HepG2 (cell line): ENCODE measurements around the gene XKR7. TPM values are rescaled to one million over a fixed set of nuclear protein-coding genes. Genes with fewer than 3 reads are reported as not detected.

Experiments used
- ATAC-seq: fragments of 200-7000 bp; cut with Tn5 transposase; 3 replicates; pipeline ENCODE4 v1.9.1; 2020; ENCODE audit warnings: mild to moderate bottlenecking, moderate library complexity
- BruUV-seq: library from RNA; stranded (reverse); fragments of 400-500 nt; replicated peaks from 2 replicates; lab custom pipeline; 2021; lab: Mats Ljungman, UMichigan
- CTCF ChIA-PET: fragments of 300-600 bp; formaldehyde crosslinking; extraction: SDS; loops from one replicate; lab custom pipeline; 2021; ENCODE audit warnings: low total read pairs, inconsistent platforms, low intra/inter-chr PET ratio; lab: Yijun Ruan, JAX
- POLR2A ChIA-PET: fragments of 350-600 bp; sonication (Branson Sonifier 250); formaldehyde crosslinking; loops from one replicate; lab custom pipeline; 2020; ENCODE audit warnings: antibody characterized with exemption, inconsistent platforms; lab: Yijun Ruan, JAX
- DNase-seq: peaks from one replicate; pipeline ENCODE4 v3.0.0-alpha.2; 2015; ENCODE audit warnings: low spot score
- FAIRE-seq: peaks from 3 replicates; lab custom pipeline; 2011; peaks lifted over from hg19 to GRCh38; lab: Jason Lieb, UNC
- H2AFZ ChIP-seq: one replicate; pipeline ENCODE4 v1.6.1; 2011; ENCODE audit warnings: low read length, inconsistent platforms
- H3K27ac ChIP-seq: fragments of 300-600 bp; 3 replicates; pipeline ENCODE4 v1.8.0; 2011; ENCODE audit warnings: mixed run types, mild to moderate bottlenecking, mixed read lengths, low read length, inconsistent platforms; ENCODE audit not compliant: insufficient read depth; ENCODE audit errors: extremely low read length
- H3K27me3 ChIP-seq, 2 experiments: fragments of 200-600 bp in 1 of 2; 2 replicates in 1 of 2; 3 replicates in 1 of 2; pipeline versions ENCODE4 v1.6.0 to v1.8.0; 2011; ENCODE audit warnings: low read length in 2 of 2, mild to moderate bottlenecking in 2 of 2, moderate library complexity in 2 of 2, inconsistent platforms in 1 of 2; ENCODE audit not compliant: insufficient read depth in 2 of 2, control insufficient read depth in 1 of 2
- H3K36me3 ChIP-seq, 2 experiments: fragments of 200-600 bp in 1 of 2; replicated peaks in 1 of 2; 2 replicates in 1 of 2; 3 replicates in 1 of 2; pipeline versions ENCODE4 v1.5.1 to v1.8.0; 2011; ENCODE audit warnings: low read length in 2 of 2, inconsistent platforms in 1 of 2; ENCODE audit not compliant: insufficient read depth in 2 of 2, control insufficient read depth in 1 of 2
- H3K4me1 ChIP-seq: 2 replicates; pipeline ENCODE4 v1.5.1; 2012; ENCODE audit warnings: low read length, inconsistent platforms; ENCODE audit not compliant: insufficient read depth
- H3K4me2 ChIP-seq: 2 replicates; pipeline ENCODE4 v1.6.0; 2011; ENCODE audit warnings: low read depth, low read length, inconsistent platforms
- H3K4me3 ChIP-seq, 3 experiments: fragments of 200-600 bp in 1 of 3; sonication (generic), shearing (Covaris generic) in 1 of 3; replicated peaks in 1 of 3; 2 replicates each; pipeline ENCODE4 v1.5.1; 2011 to 2016; ENCODE audit warnings: low read length in 3 of 3, inconsistent platforms in 2 of 3, low read depth in 2 of 3, mild to moderate bottlenecking in 2 of 3, control low read depth in 1 of 3, mixed read lengths in 1 of 3; ENCODE audit not compliant: insufficient read depth in 1 of 3
- H3K79me2 ChIP-seq: one replicate; pipeline ENCODE4 v1.6.1; 2011; ENCODE audit warnings: low read length, inconsistent platforms; ENCODE audit not compliant: insufficient read depth
- H3K9ac ChIP-seq: 2 replicates; pipeline ENCODE4 v1.6.0; 2011; ENCODE audit warnings: mild to moderate bottlenecking, low read depth, low read length, inconsistent platforms; ENCODE audit not compliant: insufficient read depth
- H3K9me3 ChIP-seq: 2 replicates; pipeline ENCODE4 v1.5.1; 2012; ENCODE audit warnings: mild to moderate bottlenecking, low read length
- H4K20me1 ChIP-seq: 2 replicates; pipeline ENCODE4 v1.6.0; 2011; ENCODE audit warnings: inconsistent platforms, mild to moderate bottlenecking, low read length, moderate library complexity; ENCODE audit not compliant: insufficient read depth
- FOXP4 ChIP-seq: sonication (generic); formaldehyde crosslinking; IDR thresholded peaks from 2 replicates; pipeline ENCODE4 v1.4.0; 2020; ENCODE audit warnings: missing genetic modification reagents
- NFIC ChIP-seq: IDR thresholded peaks from 2 replicates; pipeline ENCODE4 v1.6.1; 2012; ENCODE audit warnings: mild to moderate bottlenecking, low read length, inconsistent platforms
- PTBP1 ChIP-seq: fragments of 200-400 bp; formaldehyde crosslinking; IDR thresholded peaks from 2 replicates; pipeline ENCODE4 v1.6.1; 2018; ENCODE audit warnings: low read length, low read depth; ENCODE audit not compliant: poor library complexity, severe bottlenecking
- RFX1 ChIP-seq: fragments of 450-650 bp; IDR thresholded peaks from 2 replicates; pipeline ENCODE4 v1.6.1; 2017
- ZFX ChIP-seq: sonication (generic); formaldehyde crosslinking; IDR thresholded peaks from 2 replicates; pipeline ENCODE4 v1.4.0; 2020; ENCODE audit warnings: mild to moderate bottlenecking, low read depth, missing genetic modification reagents, moderate library complexity
- ZKSCAN1 ChIP-seq: fragments of 150-350 bp; IDR thresholded peaks from 2 replicates; pipeline ENCODE4 v1.6.1; 2014; ENCODE audit warnings: low read length
- ZNF496 ChIP-seq: sonication (generic); formaldehyde crosslinking; IDR thresholded peaks from 2 replicates; pipeline ENCODE4 v1.8.1; 2023; ENCODE audit warnings: mild to moderate bottlenecking, moderate library complexity, missing genetic modification reagents; ENCODE audit not compliant: insufficient replicate concordance
- ZNF709 ChIP-seq: sonication (generic); formaldehyde crosslinking; IDR thresholded peaks from 2 replicates; pipeline ENCODE4 v1.5.0; 2020; ENCODE audit warnings: mild to moderate bottlenecking, missing genetic modification reagents
- ZNF790 ChIP-seq: sonication (generic); formaldehyde crosslinking; IDR thresholded peaks from 2 replicates; pipeline ENCODE4 v1.8.0; 2022; ENCODE audit warnings: missing genetic modification reagents, mild to moderate bottlenecking, borderline replicate concordance
- ZNF83 ChIP-seq: sonication (generic); formaldehyde crosslinking; IDR thresholded peaks from 2 replicates; pipeline ENCODE4 v1.4.0; 2020; ENCODE audit warnings: missing genetic modification reagents, mild to moderate bottlenecking, borderline replicate concordance
- WGBS: methylation state at CpG from one replicate; pipeline ENCODE4 v1.1.6; 2017; ENCODE audit warnings: low lambda C conversion rate; 5-methylcytosine and 5-hydroxymethylcytosine counted together
- in situ Hi-C: cut with HindIII; loops from 2 replicates; pipeline ENCODE4 v1.10.0; 2017; ENCODE audit warnings: low pct_unique_long_range_greater_than_20kb; ENCODE audit not compliant: extremely low pct_ligation_motif_present
- intact Hi-C: fragments of 100-400 bp; cut with micrococcal nuclease; formaldehyde crosslinking; loops from one replicate; pipeline ENCODE4 v1.10.0; 2022; ENCODE audit not compliant: unreplicated experiment
- polyA plus RNA-seq, 8 experiments: library from polyadenylated mRNA; depleted of rRNA in 3 of 8; stranded (reverse) in 7 of 8; unstranded in 1 of 8; fragments of >200 nt; fragmentation: Illumina TruSeq in 4 of 8; extraction: Trizol in 4 of 8; gene quantifications; 2 replicates each; pipeline versions ENCODE4 v1.2.1 to v1.2.3, GENCODE V29; 2011 to 2016; ENCODE audit warnings: low read depth in 4 of 8, missing spikeins in 1 of 8, mixed read lengths in 1 of 8; ENCODE audit not compliant: insufficient read depth in 1 of 8
- total RNA-seq, 5 experiments: library from RNA; depleted of rRNA; stranded (reverse); fragments of >200 nt; fragmentation: Illumina TruSeq; extraction: Trizol; gene quantifications; 2 replicates each; pipeline ENCODE4 v1.2.3, GENCODE V29; 2016; ENCODE audit warnings: low read depth in 1 of 5
- TF ChIP-seq, protein P1 (sequence below): sonication (generic); formaldehyde crosslinking; IDR thresholded peaks from 2 replicates; pipeline ENCODE4 v1.4.0; 2020; ENCODE audit warnings: missing genetic modification reagents
- TF ChIP-seq, protein P2 (sequence below): sonication (generic); formaldehyde crosslinking; IDR thresholded peaks from 2 replicates; pipeline ENCODE4 v1.4.0; 2020; ENCODE audit warnings: missing genetic modification reagents
- TF ChIP-seq, protein P3 (sequence below): sonication (generic); formaldehyde crosslinking; IDR thresholded peaks from 2 replicates; pipeline ENCODE4 v1.5.0; 2020; ENCODE audit warnings: mild to moderate bottlenecking, missing genetic modification reagents

The XKR7 gene
- total and polyA plus RNA-seq, 2 of the 13 experiments (the other 11 are each of a cell fraction or from before 2014, with no cell fraction given), result not detected

DNA sequence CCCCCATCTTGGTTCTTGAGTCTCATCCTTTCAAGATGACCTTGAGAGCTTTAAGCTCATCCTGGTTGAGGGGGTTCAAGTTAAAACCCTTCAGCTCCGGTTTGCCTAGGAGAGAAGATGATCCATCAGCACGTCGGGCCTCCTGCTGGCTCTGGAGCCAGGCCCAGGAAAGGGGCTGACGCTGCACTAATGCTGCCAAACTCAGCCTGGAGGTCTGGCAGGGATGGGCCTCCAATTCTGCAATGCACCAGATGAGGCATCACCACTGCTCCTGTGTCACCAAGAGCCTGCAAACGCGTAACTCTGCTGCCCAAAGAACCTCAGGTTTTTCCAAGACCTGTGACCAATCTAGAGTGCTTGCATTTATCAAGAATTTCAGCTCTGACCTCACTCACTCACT, 22.2 kb upstream of the XKR7 start:
- TF ChIP-seq ZFX (CRISPR knock-in tag), result no peak
- no peak for TF ChIP-seq ZNF790 (CRISPR knock-in tag)
- TF ChIP-seq, protein P1, sequence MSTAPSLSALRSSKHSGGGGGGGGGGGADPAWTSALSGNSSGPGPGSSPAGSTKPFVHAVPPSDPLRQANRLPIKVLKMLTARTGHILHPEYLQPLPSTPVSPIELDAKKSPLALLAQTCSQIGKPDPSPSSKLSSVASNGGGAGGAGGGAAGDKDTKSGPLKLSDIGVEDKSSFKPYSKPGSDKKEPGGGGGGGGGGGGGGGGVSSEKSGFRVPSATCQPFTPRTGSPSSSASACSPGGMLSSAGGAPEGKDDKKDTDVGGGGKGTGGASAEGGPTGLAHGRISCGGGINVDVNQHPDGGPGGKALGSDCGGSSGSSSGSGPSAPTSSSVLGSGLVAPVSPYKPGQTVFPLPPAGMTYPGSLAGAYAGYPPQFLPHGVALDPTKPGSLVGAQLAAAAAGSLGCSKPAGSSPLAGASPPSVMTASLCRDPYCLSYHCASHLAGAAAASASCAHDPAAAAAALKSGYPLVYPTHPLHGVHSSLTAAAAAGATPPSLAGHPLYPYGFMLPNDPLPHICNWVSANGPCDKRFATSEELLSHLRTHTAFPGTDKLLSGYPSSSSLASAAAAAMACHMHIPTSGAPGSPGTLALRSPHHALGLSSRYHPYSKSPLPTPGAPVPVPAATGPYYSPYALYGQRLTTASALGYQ (CRISPR knock-in tag), result no peak
- TF ChIP-seq RFX1, result no peak
- TF ChIP-seq ZNF709 (CRISPR knock-in tag), result no peak
- no peak for TF ChIP-seq FOXP4 (CRISPR knock-in tag)
- TF ChIP-seq PTBP1, result no peak
- no peak for TF ChIP-seq ZKSCAN1
- TF ChIP-seq ZNF496, result no peak
- TF ChIP-seq, protein P2, sequence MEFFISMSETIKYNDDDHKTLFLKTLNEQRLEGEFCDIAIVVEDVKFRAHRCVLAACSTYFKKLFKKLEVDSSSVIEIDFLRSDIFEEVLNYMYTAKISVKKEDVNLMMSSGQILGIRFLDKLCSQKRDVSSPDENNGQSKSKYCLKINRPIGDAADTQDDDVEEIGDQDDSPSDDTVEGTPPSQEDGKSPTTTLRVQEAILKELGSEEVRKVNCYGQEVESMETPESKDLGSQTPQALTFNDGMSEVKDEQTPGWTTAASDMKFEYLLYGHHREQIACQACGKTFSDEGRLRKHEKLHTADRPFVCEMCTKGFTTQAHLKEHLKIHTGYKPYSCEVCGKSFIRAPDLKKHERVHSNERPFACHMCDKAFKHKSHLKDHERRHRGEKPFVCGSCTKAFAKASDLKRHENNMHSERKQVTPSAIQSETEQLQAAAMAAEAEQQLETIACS (CRISPR knock-in tag), result no peak
- TF ChIP-seq NFIC, result no peak
- no peak for TF ChIP-seq ZNF83 (CRISPR knock-in tag)
- TF ChIP-seq, protein P3, sequence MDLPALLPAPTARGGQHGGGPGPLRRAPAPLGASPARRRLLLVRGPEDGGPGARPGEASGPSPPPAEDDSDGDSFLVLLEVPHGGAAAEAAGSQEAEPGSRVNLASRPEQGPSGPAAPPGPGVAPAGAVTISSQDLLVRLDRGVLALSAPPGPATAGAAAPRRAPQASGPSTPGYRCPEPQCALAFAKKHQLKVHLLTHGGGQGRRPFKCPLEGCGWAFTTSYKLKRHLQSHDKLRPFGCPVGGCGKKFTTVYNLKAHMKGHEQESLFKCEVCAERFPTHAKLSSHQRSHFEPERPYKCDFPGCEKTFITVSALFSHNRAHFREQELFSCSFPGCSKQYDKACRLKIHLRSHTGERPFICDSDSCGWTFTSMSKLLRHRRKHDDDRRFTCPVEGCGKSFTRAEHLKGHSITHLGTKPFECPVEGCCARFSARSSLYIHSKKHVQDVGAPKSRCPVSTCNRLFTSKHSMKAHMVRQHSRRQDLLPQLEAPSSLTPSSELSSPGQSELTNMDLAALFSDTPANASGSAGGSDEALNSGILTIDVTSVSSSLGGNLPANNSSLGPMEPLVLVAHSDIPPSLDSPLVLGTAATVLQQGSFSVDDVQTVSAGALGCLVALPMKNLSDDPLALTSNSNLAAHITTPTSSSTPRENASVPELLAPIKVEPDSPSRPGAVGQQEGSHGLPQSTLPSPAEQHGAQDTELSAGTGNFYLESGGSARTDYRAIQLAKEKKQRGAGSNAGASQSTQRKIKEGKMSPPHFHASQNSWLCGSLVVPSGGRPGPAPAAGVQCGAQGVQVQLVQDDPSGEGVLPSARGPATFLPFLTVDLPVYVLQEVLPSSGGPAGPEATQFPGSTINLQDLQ (CRISPR knock-in tag), result no peak
- Histone ChIP-seq H3K27me3 (no peaks in the 10 kb centered on the region; a peak in 1 of 5 replicates), H3K79me2 (peaks cover 19% of the 10 kb centered on the region), H3K4me3 (no peak overlapping the region), H3K9me3 (no peaks in the 10 kb centered on the region), H3K36me3 (peaks cover 51 to 71% of the 10 kb centered on the region in 2 experiments), H2AFZ (no peak overlapping the region), H3K27ac (no peak overlapping the region), H3K9ac (no peak overlapping the region), H4K20me1 (peaks cover 9% of the 10 kb centered on the region; the same call in 1 of the 2 replicates), H3K4me2 (no peak overlapping the region), H3K4me1 (peaks cover 12% of the 10 kb centered on the region)
- intact Hi-C loops, result no loop called here
- ChIA-PET CTCF (no interaction called here), POLR2A (no interaction called here)
- DNase-seq (no peak), FAIRE-seq (no peak), ATAC-seq (no peak)
- 100% methylated on average over 5 of the region's 6 CpGs for WGBS
- in situ Hi-C loops, result no loop called here
- no TSS peak for BruUV-seq
